Embryonic facial prominence (tissue), 1 donor: ENCODE measurements around the gene KRTAP5-1.

Source experiments
- DNase-seq: peaks from one replicate; pipeline ENCODE4 v3.0.0-alpha.2; 2016; ENCODE audit errors: extremely low spot score

Gene KRTAP5-1

DNA sequence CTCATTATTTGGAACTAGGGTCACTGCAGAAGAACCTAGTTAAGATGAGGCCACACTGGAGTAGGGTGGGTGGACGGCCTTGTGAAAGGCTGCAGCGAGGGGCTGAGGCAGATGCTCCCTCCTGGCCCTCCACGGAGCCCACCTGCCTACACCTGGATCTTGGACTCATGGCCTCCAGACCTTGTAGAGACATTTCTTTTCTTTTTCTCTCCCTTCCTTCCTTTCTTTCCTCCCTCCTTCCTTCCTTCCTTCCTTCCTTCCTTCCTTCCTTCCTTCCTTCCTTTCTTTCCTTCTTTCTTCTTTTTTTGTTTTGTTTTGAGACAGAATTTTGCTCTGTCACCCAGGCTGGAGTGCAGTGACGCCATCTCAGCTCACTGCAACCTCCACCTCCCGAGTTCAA is 39.7 kb downstream of the KRTAP5-1 start:
- no peak for DNase-seq

DNA sequence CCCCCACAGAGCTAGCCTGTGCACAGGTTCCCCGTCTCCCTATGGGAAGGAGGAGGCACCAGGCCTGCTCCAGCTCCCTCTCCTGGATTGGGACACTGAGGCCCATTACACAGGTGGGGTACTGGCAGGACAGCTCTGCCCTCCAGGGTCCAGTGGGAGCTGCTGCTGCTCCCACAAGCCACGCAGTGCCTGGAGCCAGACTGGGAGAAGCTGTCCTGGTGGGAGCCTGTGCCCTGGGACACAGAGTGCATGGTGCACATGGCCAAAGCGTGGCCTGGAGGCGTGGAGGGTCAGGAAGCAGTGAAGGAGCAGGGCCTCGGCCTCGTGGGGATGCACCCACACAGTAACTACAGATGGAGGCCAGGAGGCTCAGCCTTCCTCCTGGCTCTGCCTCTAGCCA is 40.5 kb downstream of the KRTAP5-1 start:
- DNase-seq: no peak

DNA sequence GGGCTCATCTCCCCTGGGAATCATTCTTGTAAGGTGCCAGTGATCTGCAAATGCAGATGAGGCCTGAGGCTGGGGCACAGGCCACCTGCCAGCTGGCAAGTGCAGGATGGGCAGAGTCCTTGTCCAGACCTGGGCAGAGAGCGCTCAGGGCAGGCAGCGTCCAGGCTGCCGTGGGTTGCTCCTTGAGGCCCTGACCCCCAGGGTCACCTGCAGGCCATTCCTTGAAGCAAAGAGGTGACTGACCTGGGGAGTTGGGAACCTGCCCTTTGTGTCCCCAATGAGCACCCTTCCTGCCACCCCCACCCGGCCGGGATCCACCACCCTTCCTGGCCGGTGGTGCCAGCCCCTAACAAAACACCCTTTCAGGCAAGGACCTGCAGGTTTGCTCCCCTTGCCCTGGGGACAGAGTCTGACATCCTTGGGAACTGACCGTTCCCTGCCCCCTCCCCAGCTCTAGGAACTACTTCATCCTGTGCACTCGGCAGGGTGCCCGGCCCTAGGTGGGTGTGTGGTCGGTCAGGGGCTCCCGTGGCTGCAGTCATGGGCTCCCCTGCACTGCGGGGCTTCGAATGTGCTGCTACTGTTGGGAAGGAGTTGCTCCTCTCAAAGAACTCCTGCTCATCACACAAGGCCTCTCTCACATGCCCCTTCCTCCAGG is 41.3 kb downstream of the KRTAP5-1 start:
- no peak for DNase-seq

DNA sequence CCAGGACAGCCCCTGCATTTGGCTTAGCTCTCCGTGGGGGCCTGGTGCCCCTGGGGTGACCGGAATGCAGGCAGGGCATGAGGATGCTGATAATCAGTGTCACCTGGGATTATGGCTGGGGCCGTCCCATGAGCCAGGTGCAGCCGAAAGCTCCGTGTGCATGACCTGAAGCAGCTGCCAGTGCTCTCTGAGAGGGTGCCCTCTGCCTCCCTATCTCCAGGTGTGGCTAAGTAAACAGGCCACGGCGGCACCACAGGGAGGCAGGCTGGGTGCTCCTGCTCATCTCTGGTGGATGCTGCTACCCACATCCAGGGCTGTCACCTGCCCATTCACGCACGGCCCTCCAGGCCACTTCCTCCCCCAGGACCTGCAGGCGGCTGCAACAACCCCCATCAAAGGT is 42.8 kb downstream of the KRTAP5-1 start:
- DNase-seq: no peak

DNA sequence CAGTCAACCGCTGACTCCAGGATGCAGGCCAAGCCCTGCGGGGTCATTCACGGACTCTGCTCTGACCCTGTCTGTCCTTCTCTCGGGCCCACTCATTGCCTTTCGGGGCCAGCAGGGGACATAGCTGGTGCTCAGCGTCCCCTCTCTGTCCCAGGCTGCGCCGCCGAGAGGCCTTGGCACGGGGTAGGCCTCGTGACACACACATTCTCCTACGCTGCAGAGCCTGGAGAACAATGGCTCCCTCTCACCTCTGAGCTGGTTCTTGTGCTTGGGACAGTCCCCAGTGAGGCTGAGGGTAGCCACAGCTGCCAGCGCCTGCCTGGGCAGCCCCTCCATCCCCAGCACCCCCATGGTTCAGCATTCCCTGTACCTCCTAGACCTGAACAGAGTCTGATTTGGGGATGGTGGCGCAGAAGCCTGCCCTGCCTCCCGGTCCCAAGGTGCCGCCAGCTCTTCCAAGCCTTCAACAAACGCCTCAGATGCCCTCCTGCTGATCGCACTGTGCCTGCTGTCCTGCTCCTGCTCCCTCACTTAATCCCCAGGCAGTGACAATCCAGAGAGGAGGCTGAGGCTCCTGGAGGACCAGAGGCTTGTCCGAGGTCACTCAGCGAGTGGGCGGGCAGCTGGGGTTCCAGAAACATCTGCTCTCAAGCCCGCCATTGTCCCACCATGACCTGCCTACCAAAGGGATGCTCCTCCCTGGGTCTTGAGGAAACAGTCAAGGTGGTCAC is 43.4 kb downstream of the KRTAP5-1 start:
- DNase-seq: no peak

DNA sequence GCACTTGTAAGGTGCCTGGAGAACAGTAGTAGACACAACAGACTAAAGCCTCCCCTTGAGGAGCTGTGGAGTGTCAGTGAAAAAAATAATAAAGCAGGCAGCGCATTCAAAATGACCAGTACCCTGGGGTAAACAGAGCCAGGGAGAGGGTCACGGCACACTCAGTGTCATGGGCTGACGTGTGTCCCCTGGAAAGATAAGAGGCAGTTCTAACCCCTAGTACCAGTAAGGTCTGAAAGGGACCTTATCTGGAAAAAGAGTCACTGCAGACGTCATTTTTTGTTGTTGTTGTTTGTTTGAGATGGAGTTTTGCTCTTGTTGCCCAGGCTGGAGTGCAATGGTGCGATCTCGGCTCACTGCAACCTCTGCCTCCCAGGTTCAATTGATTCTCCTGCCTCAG is 45.0 kb downstream of the KRTAP5-1 start:
- no peak for DNase-seq

DNA sequence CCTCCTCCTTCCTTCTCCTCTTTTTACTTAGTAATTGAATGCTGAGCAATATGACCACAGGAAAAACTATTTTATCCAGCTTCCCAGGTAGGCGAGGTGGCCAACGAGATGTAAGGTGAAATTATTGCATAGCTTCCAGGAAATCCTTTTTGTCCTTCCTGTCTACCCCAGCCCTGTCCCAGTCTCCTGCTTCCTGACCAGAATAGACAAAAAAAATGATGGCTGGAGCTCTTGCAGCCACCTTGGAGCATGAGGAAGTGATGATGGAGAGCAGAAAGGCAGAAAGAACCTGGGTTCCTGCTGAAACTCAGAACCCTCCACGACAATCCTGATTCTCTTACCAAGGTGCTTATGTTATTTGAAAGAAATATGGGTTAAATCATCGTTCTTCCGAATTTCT is 46.9 kb downstream of the KRTAP5-1 start:
- DNase-seq: no peak

DNA sequence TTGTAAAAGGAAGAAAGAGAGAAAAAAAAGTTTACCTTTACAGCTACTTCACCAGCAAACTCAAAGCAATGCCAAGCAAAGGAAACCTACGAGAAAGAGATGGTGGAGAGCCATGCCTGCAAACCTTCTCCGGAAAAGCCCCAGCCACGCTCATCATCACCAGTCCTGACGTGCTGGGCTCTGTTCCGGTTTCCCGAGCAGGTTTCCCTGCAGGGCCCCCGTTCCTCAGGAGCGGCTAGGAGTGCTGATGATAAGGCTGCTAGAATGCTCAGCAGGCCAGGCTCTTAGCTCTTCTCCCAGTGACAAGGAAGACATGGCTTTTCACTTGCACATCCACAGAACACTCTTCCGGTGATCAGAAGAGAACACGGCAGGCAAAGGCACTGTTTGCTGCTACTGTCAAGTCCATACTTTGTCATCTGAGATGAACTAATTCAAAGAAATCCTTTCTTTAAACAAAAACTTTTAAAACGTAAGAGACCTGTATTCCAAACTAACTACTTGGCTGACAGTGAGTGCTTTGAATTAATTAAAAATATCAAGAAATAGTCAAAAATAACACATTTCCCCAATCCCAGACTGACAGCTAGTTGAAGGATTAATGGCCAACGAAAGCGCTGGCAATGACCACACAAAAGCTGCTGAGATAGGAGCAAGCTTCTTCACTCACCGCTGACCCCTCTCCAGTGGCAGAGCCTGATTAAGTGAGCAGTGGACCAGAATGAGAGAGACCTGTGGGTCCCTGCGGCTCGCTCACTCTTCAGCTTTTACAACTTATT is 48.8 kb downstream of the KRTAP5-1 start:
- no peak for DNase-seq

DNA sequence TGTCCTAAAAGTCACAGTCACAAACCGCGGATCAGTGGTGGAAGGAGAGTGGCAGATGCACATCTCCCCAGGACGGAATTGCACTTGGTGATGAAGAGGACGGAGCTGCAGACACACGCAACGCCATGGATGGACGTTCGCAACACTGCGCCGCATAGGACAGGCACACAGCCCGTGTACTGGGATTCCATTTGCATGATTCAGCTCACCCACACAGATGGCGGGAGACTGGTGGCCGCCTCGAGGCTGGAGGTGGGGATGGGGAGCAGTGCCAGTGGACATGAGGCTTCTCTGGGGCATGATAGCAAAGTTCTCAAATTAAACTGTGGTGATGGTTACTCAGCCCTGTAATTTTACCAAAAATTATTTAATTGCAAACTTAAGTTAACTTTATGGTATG is 50.4 kb downstream of the KRTAP5-1 start:
- DNase-seq: no peak
